CD14-positive monocyte (primary cell): ENCODE results near the gene KDM3B. TPM values are rescaled to one million over a fixed set of nuclear protein-coding genes. Genes with fewer than 3 reads are reported as not detected.
A peak's percentile ranks its signal among the peaks of the same experiment; 100 is the strongest.

ENCODE experiments used
- DNase-seq, 3 donors: peaks; one replicate each; pipeline ENCODE4 v3.0.0-alpha.2; 2011 to 2022
- H2AFZ ChIP-seq: 2 replicates; pipeline ENCODE4 v1.6.0; 2012; ENCODE audit warnings: mild to moderate bottlenecking, low read depth, low read length, inconsistent platforms; ENCODE audit not compliant: insufficient read depth, poor library complexity, severe bottlenecking
- H3K27ac ChIP-seq, 2 donors: 1 replicate in 1 of 2; 2 replicates in 1 of 2; pipeline ENCODE4 v1.5.1; 2012 to 2013; ENCODE audit warnings: low read length in 2 of 2, control low read depth in 1 of 2, inconsistent platforms in 1 of 2, low read depth in 1 of 2, mild to moderate bottlenecking in 1 of 2
- H3K27me3 ChIP-seq, 2 donors: one replicate each; pipeline versions ENCODE4 v1.6.0 to v1.6.1; 2011 to 2013; ENCODE audit warnings: low read length in 2 of 2; ENCODE audit not compliant: control insufficient read depth in 2 of 2, insufficient read depth in 2 of 2
- H3K36me3 ChIP-seq, 2 donors: replicated peaks in 1 of 2; 1 replicate in 1 of 2; 2 replicates in 1 of 2; pipeline versions ENCODE4 v1.5.1 to v1.6.1; 2012 to 2013; ENCODE audit warnings: low read length in 2 of 2, control low read depth in 1 of 2, inconsistent platforms in 1 of 2, mild to moderate bottlenecking in 1 of 2; ENCODE audit not compliant: insufficient read depth in 2 of 2, control insufficient read depth in 1 of 2
- H3K4me1 ChIP-seq, 2 donors: 1 replicate in 1 of 2; 2 replicates in 1 of 2; pipeline versions ENCODE4 v1.5.1 to v1.6.1; 2012 to 2013; ENCODE audit warnings: low read length in 2 of 2, control low read depth in 1 of 2, inconsistent platforms in 1 of 2, mild to moderate bottlenecking in 1 of 2, moderate library complexity in 1 of 2; ENCODE audit not compliant: insufficient read depth in 2 of 2, control insufficient read depth in 1 of 2
- H3K4me2 ChIP-seq: replicated peaks from 2 replicates; pipeline ENCODE3; 2012; ENCODE audit warnings: low read length, moderate library complexity, mild to moderate bottlenecking; ENCODE audit not compliant: poor library complexity, severe bottlenecking; ENCODE audit errors: extremely low read depth
- H3K4me3 ChIP-seq, 3 experiments: fragments of 200-600 bp in 1 of 3; sonication (generic) in 1 of 3; replicated peaks in 1 of 3; 1 replicate in 2 of 3; 2 replicates in 1 of 3; pipeline ENCODE4 v1.5.1; 2011 to 2013; ENCODE audit warnings: low read length in 3 of 3, mild to moderate bottlenecking in 3 of 3, control low read depth in 2 of 3, low read depth in 2 of 3, inconsistent platforms in 1 of 3, moderate library complexity in 1 of 3
- H3K79me2 ChIP-seq: 2 replicates; pipeline ENCODE4 v1.6.0; 2012; ENCODE audit warnings: mild to moderate bottlenecking, control low read depth, inconsistent platforms, low read length, moderate library complexity; ENCODE audit not compliant: insufficient read depth
- H3K9ac ChIP-seq: 2 replicates; pipeline ENCODE4 v1.6.0; 2017; ENCODE audit warnings: low read length, mild to moderate bottlenecking; ENCODE audit not compliant: insufficient read depth, poor library complexity, severe bottlenecking
- H3K9me3 ChIP-seq, 2 donors: replicated peaks in 1 of 2; 1 replicate in 1 of 2; 2 replicates in 1 of 2; pipeline versions ENCODE4 v1.5.1 to v1.6.1; 2012 to 2013; ENCODE audit warnings: low read length in 2 of 2, control low read depth in 1 of 2; ENCODE audit not compliant: control insufficient read depth in 1 of 2, insufficient read depth in 1 of 2
- H4K20me1 ChIP-seq: 2 replicates; pipeline ENCODE4 v1.6.0; 2012; ENCODE audit warnings: mild to moderate bottlenecking, low read length, control low read depth, moderate library complexity; ENCODE audit not compliant: insufficient read depth
- H3K27ac Mint-ChIP-seq, 7 donors: one replicate each; pipeline ENCODE4 v1.8.0; 2020; ENCODE audit warnings: mild to moderate bottlenecking in 7 of 7, mixed read lengths in 7 of 7, moderate library complexity in 6 of 7, inconsistent platforms in 2 of 7
- H3K27me3 Mint-ChIP-seq, 3 donors: one replicate each; pipeline ENCODE4 v1.8.0; 2021 to 2022; ENCODE audit warnings: low read depth in 3 of 3, mild to moderate bottlenecking in 3 of 3, mixed read lengths in 3 of 3, moderate library complexity in 3 of 3, inconsistent platforms in 1 of 3
- H3K36me3 Mint-ChIP-seq, 2 donors: one replicate each; pipeline ENCODE4 v1.8.0; 2020; ENCODE audit warnings: mixed read lengths in 2 of 2, inconsistent platforms in 1 of 2, mild to moderate bottlenecking in 1 of 2
- H3K4me1 Mint-ChIP-seq: one replicate; pipeline ENCODE4 v1.8.0; 2020; ENCODE audit warnings: mild to moderate bottlenecking, mixed read lengths
- H3K4me3 Mint-ChIP-seq, 2 donors: one replicate each; pipeline ENCODE4 v1.8.0; 2020; ENCODE audit warnings: mild to moderate bottlenecking in 2 of 2, mixed read lengths in 2 of 2, moderate library complexity in 1 of 2
- H3K9me3 Mint-ChIP-seq, 7 donors: one replicate each; pipeline ENCODE4 v1.8.0; 2020 to 2022; ENCODE audit warnings: mixed read lengths in 7 of 7, mild to moderate bottlenecking in 6 of 7, moderate library complexity in 6 of 7, inconsistent platforms in 2 of 7
- WGBS: methylation state at CpG from one replicate; pipeline ENCODE4 v1.1.5; 2013; ENCODE audit warnings: missing lambda C conversion rate; ENCODE audit not compliant: insufficient coverage; 5-methylcytosine and 5-hydroxymethylcytosine counted together
- intact Hi-C, 2 donors: fragments of 100-400 bp; cut with micrococcal nuclease; formaldehyde crosslinking; loops; one replicate each; pipeline versions ENCODE4 v1.15.0 to v1.15.1; 2023
- polyA plus RNA-seq, 3 donors: library from polyadenylated mRNA; depleted of rRNA in 1 of 3; unstranded in 2 of 3; stranded (reverse) in 1 of 3; fragments of 300-500 nt in 2 of 3; fragments of >200 nt in 1 of 3; fragmentation: Illumina TruSeq in 2 of 3; gene quantifications; 1 replicate in 2 of 3; 2 replicates in 1 of 3; pipeline ENCODE4 v1.2.3, GENCODE V29; 2012 to 2021
- TF ChIP-seq, protein P1 (sequence below): fragments of 200-600 bp; IDR thresholded peaks from one replicate; pipeline ENCODE4 v1.8.0; 2022; ENCODE audit warnings: antibody characterized with exemption, mild to moderate bottlenecking

KDM3B gene
- polyA plus RNA-seq, 3 donors: 11.7 to 52.1 (median 17.4) TPM

DNA sequence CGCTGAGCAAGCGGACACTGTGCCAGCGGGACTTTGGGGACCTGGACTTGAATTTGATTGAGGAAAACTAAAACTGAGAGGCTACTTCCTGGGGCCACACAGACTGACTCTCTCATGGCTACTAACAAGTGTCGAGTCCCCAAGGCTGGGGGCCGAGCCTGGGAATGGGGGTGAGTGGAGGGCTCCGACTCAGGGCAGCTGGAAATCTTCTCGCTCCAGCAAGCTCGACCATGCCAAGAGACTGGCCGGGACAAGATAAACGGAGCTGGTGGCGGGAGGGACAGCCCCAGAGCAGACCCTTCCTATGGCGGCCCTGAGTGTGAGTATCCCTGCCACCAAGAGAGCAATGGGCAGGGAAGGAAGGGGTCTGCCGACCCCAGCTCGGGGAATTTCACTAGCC lies 5.6 kb upstream of the KDM3B start:
- Histone ChIP-seq H3K36me3 (peaks cover 58 to 74% of the 10 kb centered on the region in 2 donors), H3K4me3 (no peak overlapping the region), H2AFZ (no peak overlapping the region), H3K79me2 (peaks cover 19% of the 10 kb centered on the region), H4K20me1 (peaks cover 58% of the 10 kb centered on the region), H3K9ac (no peak overlapping the region), H3K9me3 (peaks cover 0 to 2% of the 10 kb centered on the region in 2 donors), H3K27ac (no peak overlapping the region), H3K4me2 (no peak overlapping the region), H3K4me1 (peaks cover 11 to 14% of the 10 kb centered on the region in 2 donors), H3K27me3 (no peaks in the 10 kb centered on the region)
- DNase-seq: no peak
- H3K4me3 Mint-ChIP-seq: no peak overlapping the region
- intact Hi-C loops: no loop called here
- over 99% methylated on average over 11 of the region's 14 CpGs for WGBS
- TF ChIP-seq, protein P1, sequence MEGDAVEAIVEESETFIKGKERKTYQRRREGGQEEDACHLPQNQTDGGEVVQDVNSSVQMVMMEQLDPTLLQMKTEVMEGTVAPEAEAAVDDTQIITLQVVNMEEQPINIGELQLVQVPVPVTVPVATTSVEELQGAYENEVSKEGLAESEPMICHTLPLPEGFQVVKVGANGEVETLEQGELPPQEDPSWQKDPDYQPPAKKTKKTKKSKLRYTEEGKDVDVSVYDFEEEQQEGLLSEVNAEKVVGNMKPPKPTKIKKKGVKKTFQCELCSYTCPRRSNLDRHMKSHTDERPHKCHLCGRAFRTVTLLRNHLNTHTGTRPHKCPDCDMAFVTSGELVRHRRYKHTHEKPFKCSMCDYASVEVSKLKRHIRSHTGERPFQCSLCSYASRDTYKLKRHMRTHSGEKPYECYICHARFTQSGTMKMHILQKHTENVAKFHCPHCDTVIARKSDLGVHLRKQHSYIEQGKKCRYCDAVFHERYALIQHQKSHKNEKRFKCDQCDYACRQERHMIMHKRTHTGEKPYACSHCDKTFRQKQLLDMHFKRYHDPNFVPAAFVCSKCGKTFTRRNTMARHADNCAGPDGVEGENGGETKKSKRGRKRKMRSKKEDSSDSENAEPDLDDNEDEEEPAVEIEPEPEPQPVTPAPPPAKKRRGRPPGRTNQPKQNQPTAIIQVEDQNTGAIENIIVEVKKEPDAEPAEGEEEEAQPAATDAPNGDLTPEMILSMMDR: no peak
- peak overlapping the region in 2 of 7 donors; percentile 8 to 42 for H3K27ac Mint-ChIP-seq
- H3K27me3 Mint-ChIP-seq: no peaks in the 10 kb centered on the region
- H3K4me1 Mint-ChIP-seq: peaks cover 25% of the 10 kb centered on the region
- H3K9me3 Mint-ChIP-seq: peaks cover 0 to 8% (median 3%) of the 10 kb centered on the region in 7 donors
- H3K36me3 Mint-ChIP-seq: peaks cover 57 to 77% of the 10 kb centered on the region in 2 donors

DNA sequence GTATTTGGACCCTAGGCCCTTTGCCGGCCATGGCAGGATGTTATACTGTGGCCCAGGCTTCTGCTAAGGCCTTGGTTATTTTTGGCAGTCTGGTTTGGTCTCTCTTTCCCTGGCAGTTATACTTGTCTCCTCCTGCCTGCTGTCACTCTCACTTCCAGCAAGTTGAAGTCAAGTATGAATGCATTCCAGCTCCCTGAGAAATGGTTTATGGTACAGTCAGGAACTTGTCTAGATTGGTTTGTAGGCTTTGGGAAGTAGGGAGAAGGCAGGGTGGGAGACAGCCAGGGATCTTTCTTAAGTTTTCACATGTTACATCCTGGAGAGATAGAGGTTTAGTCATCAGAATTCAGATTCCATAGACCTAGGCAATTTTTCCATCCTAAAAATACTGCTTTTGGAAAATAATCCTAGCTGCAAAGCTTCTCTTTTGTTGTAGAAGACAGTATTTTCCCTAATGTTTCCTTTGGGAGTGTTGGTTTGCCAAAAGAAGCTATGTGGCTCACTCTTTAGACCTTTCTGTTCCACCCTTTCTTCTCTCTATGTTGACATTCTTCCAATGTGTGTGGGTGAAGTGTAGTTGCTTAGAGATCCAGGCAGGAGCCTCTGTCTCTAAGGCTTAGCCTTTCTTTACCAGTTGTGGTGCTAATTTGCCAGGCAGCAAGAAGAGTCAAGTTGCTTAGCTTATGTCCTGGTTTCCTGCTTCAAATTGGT lies 2.5 kb upstream of the KDM3B start:
- peaks cover 0 to 6% of the 10 kb centered on the region in 2 donors for H3K9me3 ChIP-seq
- H3K27me3 Mint-ChIP-seq: no peaks in the 10 kb centered on the region
- DNase-seq: no peak
- H3K36me3 Mint-ChIP-seq: peaks cover 41 to 50% of the 10 kb centered on the region in 2 donors
- no peak overlapping the region for H2AFZ ChIP-seq
- H3K27ac ChIP-seq: no peak overlapping the region
- H3K36me3 ChIP-seq: peaks cover 43 to 46% of the 10 kb centered on the region in 2 donors
- no peak overlapping the region for H3K4me3 ChIP-seq
- intact Hi-C loops: loop anchor here in 1 of 2 donors (5.0 kb wide), 1 partner anchor 192 kb away; the partner anchor contains the start of gene ETF1
- H3K27ac Mint-ChIP-seq: peak overlapping the region in 5 of 7 donors; percentile 20 to 81 (median 56)
- H3K9ac ChIP-seq: no peak overlapping the region
- H3K4me3 Mint-ChIP-seq: no peak overlapping the region
- H3K4me1 Mint-ChIP-seq: peaks cover 28% of the 10 kb centered on the region
- TF ChIP-seq, protein P1: no peak
- H3K79me2 ChIP-seq: peaks cover 35% of the 10 kb centered on the region
- no peak overlapping the region for H3K4me2 ChIP-seq
- H4K20me1 ChIP-seq: peaks cover 44% of the 10 kb centered on the region
- H3K4me1 ChIP-seq: peaks cover 15 to 16% of the 10 kb centered on the region in 2 donors
- WGBS: 75% methylated on average over 1 of the region's 1 CpG
- H3K27me3 ChIP-seq: no peaks in the 10 kb centered on the region
- H3K9me3 Mint-ChIP-seq: peaks cover 4 to 13% (median 8%) of the 10 kb centered on the region in 7 donors
